K562 treated with DMSO at 1 percent for 12 hours (cell line): ENCODE measurements around the gene SOD2. TPM values are rescaled to one million over a fixed set of nuclear protein-coding genes. Genes with fewer than 3 reads are reported as not detected.

Experiments used
- total RNA-seq: library from RNA; unstranded; fragments of 300-600 nt; gene quantifications from 2 replicates; pipeline ENCODE4 v1.2.3, GENCODE V29; 2022; ENCODE audit not compliant: insufficient read depth

Gene SOD2
- 53.6 and 98.9 TPM in 2 replicates for total RNA-seq

DNA sequence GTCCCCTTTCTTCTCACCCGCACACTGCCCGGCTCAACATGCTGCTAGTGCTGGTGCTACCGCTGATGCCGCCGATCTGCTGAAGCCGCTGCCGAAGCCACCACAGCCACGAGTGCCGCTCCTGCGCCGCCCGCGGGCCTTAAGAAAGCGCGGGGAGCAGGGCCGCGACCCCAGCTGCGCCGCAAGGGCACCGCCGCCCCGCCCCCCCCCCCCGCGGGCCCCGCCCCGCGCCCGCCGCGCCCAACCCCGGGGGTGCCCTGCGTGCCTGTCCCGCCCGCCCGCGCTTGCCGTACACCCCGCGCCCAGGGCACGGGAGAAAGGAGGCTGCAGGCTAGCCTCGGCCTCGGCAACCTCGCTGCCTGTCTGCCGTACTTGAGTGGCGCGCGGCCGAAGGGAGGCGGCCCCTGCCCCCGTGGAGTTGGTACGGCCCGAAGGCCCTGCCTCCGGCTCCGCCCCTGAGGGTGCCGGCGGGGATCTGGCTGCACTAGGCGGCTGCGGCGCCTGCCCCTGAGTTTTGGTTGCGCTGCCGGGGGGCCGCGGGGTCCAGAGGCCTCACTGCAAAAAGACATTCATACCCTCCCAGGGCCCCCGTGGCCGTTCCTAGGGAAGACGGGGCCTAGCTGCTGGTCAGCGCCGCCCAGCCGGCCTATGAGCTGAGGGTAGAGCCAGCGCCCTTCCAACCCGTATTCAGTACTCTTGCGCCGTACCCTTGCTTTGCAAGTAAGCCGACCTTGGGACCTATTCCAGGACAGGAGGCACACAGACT, at the start of gene SOD2:
Gene SOD2, minus strand, starts transcription at position 114 of the 766 bp plus-strand sequence. Its CDS starts 74 bp downstream, at position 40.

DNA sequence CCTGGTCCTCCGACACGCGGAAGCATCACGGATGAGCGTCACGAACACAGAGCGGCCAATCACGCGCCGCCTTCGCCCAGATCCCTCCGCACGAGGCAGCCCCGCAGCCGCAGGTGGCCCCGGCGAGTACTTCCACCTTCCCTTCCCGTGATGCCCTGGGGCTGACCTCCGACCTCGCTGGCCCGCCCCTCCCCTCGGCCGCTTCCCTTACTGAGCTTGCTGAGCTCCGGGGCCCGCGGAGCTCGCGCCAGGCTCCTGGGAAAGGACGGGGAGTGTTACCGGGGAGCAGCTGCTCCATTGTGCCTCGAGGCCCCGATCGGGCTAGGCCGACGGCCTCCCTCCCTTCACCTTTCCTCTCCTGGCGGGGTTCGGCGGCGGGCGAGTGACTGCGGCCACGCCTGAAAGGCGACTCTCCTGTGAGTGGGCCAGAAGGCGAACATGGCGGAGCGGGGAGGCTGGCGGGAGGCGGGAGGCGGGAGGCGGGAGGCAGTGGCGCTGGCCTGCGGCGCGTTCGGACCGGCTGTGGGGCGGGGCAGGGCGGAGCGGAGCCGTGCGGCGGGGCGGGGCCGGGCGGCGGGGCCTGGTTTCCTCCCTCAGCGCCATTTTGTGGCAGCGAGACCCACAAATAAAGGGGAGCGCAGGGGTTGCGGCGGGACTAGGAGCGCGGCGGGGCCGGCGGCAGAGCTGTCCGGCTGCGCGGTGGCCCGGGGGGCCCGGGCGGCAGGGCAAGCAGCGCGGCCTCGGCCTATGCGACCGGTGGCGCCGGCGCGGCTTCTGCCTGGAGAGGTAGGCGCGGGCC, 34.1 kb upstream of the SOD2 start, which contains the start of gene WTAP:
Gene WTAP, plus strand, starts transcription at position 589 of the 799 bp plus-strand sequence. CDS start 8,760 bp downstream, outside the sequence.

Other genes starting within 250 kb of the SOD2 start
- 54.8 and 93.2 TPM in 2 replicates for gene WTAP, start 34.3 kb upstream of the SOD2 start, total RNA-seq
- gene ACAT2, start 68.8 kb upstream of the SOD2 start, total RNA-seq = 29.3 and 33.4 TPM in 2 replicates
- gene TCP1, start 96.4 kb upstream of the SOD2 start, total RNA-seq = 152 and 253 TPM in 2 replicates
- gene MRPL18, start 97.2 kb upstream of the SOD2 start, total RNA-seq = 107 and 130 TPM in 2 replicates
- not detected in 2 replicates for gene PNLDC1, start 107.0 kb upstream of the SOD2 start, total RNA-seq
- not detected in 2 replicates for gene MAS1, start 197.7 kb upstream of the SOD2 start, total RNA-seq